HG03432 (cell line): ENCODE data around the gene TMOD4.
"Not testable (repeated sequence)": the region's sequence is repeated elsewhere in the genome, so short reads cannot be mapped to it uniquely, and the experiment has no call there.

Experiments
- ATAC-seq: cut with Tn5 transposase; IDR thresholded peaks from one replicate; pipeline ENCODE4 v1.9.1; 2021; ENCODE audit warnings: mild to moderate bottlenecking, moderate library complexity; ENCODE audit not compliant: unreplicated experiment

The TMOD4 gene

GRCh38 chr1:151175863-151176262, at the start of gene TMOD4:
Gene TMOD4 (minus strand): TSS chr1:151175981. CDS start chr1:151174875, 1,106 bp downstream.
- no peak for ATAC-seq

GRCh38 chr1:151222130-151222529, 46.3 kb upstream of the TMOD4 start:
- ATAC-seq, result no peak

GRCh38 chr1:151221616-151222015, 45.8 kb upstream of the TMOD4 start:
- no peak for ATAC-seq

GRCh38 chr1:151213560-151213959, 37.8 kb upstream of the TMOD4 start:
- ATAC-seq, result no peak

GRCh38 chr1:151211972-151212705, 36.4 kb upstream of the TMOD4 start:
- no peak for ATAC-seq

GRCh38 chr1:151210830-151211229, 35.0 kb upstream of the TMOD4 start:
- ATAC-seq, result no peak

- not testable (repeated sequence) for ATAC-seq
Observed at GRCh38 chr1:151205381-151205965, 29.7 kb upstream of the TMOD4 start.

- ATAC-seq, result no peak
Observed at GRCh38 chr1:151199873-151200581, 24.2 kb upstream of the TMOD4 start.

- peak; percentile 81 for ATAC-seq
Observed at GRCh38 chr1:151198254-151199127, 22.7 kb upstream of the TMOD4 start, which contains the start of gene PIP5K1A. Gene PIP5K1A (plus strand): TSS chr1:151198552. CDS start chr1:151198997, 445 bp downstream.

GRCh38 chr1:151197863-151198253, 22.1 kb upstream of the TMOD4 start:
- no peak for ATAC-seq

GRCh38 chr1:151196292-151196800, 20.6 kb upstream of the TMOD4 start:
- no peak for ATAC-seq

- ATAC-seq, result not testable (repeated sequence)
Observed at GRCh38 chr1:151194894-151195594, 19.3 kb upstream of the TMOD4 start.

- ATAC-seq, result no peak
Observed at GRCh38 chr1:151193856-151194255, 18.1 kb upstream of the TMOD4 start.

- ATAC-seq, result no peak
Observed at GRCh38 chr1:151193304-151193703, 17.5 kb upstream of the TMOD4 start.

GRCh38 chr1:151192047-151192446, 16.3 kb upstream of the TMOD4 start:
- ATAC-seq, result no peak

- peak; percentile 89 for ATAC-seq
Observed at GRCh38 chr1:151189637-151190445, 14.1 kb upstream of the TMOD4 start, which contains the start of gene VPS72. Gene VPS72 (minus strand): TSS chr1:151190197. CDS start chr1:151190121, 76 bp downstream.

- not testable (repeated sequence) for ATAC-seq
Observed at GRCh38 chr1:151188667-151189066, 12.9 kb upstream of the TMOD4 start.

- ATAC-seq, result no peak
Observed at GRCh38 chr1:151187205-151187604, 11.4 kb upstream of the TMOD4 start.

GRCh38 chr1:151184211-151184610, 8.4 kb upstream of the TMOD4 start:
- ATAC-seq, result no peak
